DOHH2 (cell line): ENCODE results near the gene AP3S1.
"Not testable (repeated sequence)": the region's sequence is repeated elsewhere in the genome, so short reads cannot be mapped to it uniquely, and the experiment has no call there.

Source experiments
- H3F3A ChIP-seq: fragments of 200-600 bp; sonication (generic), shearing (Covaris generic); 2 replicates; pipeline ENCODE4 v1.6.0; 2016; ENCODE audit warnings: antibody characterized with exemption, mild to moderate bottlenecking; ENCODE audit not compliant: control insufficient read depth, insufficient read depth
- H3K27ac ChIP-seq: fragments of 200-600 bp; sonication (generic); 2 replicates; pipeline ENCODE4 v1.5.1; 2014; ENCODE audit warnings: low read depth, mild to moderate bottlenecking, low read length, moderate library complexity
- H3K27me3 ChIP-seq: fragments of 200-600 bp; sonication (generic); 2 replicates; pipeline ENCODE4 v1.6.1; 2014; ENCODE audit warnings: mild to moderate bottlenecking, low read length, mixed read lengths; ENCODE audit not compliant: control insufficient read depth
- H3K36me3 ChIP-seq: fragments of 200-600 bp; sonication (generic); 2 replicates; pipeline ENCODE4 v1.6.1; 2014; ENCODE audit warnings: mild to moderate bottlenecking, low read length, moderate library complexity, mixed read lengths; ENCODE audit not compliant: control insufficient read depth
- H3K4me1 ChIP-seq: fragments of 200-600 bp; sonication (generic); 2 replicates; pipeline ENCODE4 v1.6.1; 2014; ENCODE audit warnings: mild to moderate bottlenecking, low read length, mixed read lengths; ENCODE audit not compliant: control insufficient read depth
- H3K4me2 ChIP-seq: fragments of 200-600 bp; sonication (generic); 2 replicates; pipeline ENCODE4 v1.6.0; 2014; ENCODE audit warnings: mild to moderate bottlenecking, low read length, moderate library complexity
- H3K4me3 ChIP-seq: fragments of 200-600 bp; sonication (generic); 2 replicates; pipeline ENCODE4 v1.5.1; 2014; ENCODE audit warnings: mild to moderate bottlenecking, low read length, mixed read lengths
- H3K79me2 ChIP-seq: fragments of 200-600 bp; sonication (generic); 2 replicates; pipeline ENCODE4 v1.6.1; 2014; ENCODE audit warnings: mild to moderate bottlenecking, low read length, mixed read lengths; ENCODE audit not compliant: control insufficient read depth
- H3K9me2 ChIP-seq: fragments of 200-600 bp; sonication (generic); replicated peaks from 2 replicates; pipeline ENCODE4 v1.6.1; 2014; ENCODE audit warnings: mild to moderate bottlenecking, low read length, mixed read lengths; ENCODE audit not compliant: control insufficient read depth
- H3K9me3 ChIP-seq: fragments of 200-600 bp; sonication (generic); 2 replicates; pipeline ENCODE4 v1.6.1; 2014; ENCODE audit warnings: antibody characterized with exemption, low read length, mixed read lengths; ENCODE audit not compliant: control insufficient read depth, insufficient read depth
- H4K20me1 ChIP-seq: fragments of 200-600 bp; sonication (generic); 2 replicates; pipeline ENCODE4 v1.6.0; 2014; ENCODE audit warnings: low read depth, mild to moderate bottlenecking, antibody characterized with exemption, low read length, moderate library complexity; ENCODE audit not compliant: control insufficient read depth, insufficient read depth
- EZH2phosphoT487 ChIP-seq: fragments of 200-600 bp; sonication (generic); IDR thresholded peaks from 2 replicates; pipeline ENCODE4 v1.6.1; 2017; ENCODE audit warnings: borderline replicate concordance, mild to moderate bottlenecking, antibody characterized with exemption, low read length, moderate library complexity, mixed read lengths
- TF ChIP-seq, protein P1 (sequence below): fragments of 200-600 bp; sonication (generic); IDR thresholded peaks from one replicate; pipeline ENCODE4 v1.5.1; 2014; ENCODE audit warnings: antibody characterized with exemption, mild to moderate bottlenecking, low read depth, low read length; ENCODE audit not compliant: poor library complexity, severe bottlenecking

AP3S1 gene

DNA sequence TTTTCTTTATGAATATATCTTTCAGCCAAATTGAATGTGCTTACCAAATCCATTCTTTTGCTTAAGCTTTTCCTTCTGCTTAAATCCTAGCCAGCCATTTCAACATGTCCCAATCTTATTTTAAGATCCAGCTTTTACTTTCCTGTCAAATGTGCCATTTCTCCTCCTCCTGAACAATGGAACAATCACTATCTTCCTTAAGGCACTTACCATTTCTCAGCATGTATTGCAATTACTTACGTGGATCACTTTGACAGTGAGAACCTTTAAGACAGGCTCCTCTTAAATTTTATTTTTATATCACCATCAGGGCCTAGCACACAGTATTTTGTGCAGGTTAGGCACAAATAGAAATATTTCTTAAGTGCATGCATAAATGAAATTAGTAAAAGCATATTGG lies 20.9 kb upstream of the AP3S1 start:
- no peaks in the 10 kb centered on the region for H3K27me3 ChIP-seq

DNA sequence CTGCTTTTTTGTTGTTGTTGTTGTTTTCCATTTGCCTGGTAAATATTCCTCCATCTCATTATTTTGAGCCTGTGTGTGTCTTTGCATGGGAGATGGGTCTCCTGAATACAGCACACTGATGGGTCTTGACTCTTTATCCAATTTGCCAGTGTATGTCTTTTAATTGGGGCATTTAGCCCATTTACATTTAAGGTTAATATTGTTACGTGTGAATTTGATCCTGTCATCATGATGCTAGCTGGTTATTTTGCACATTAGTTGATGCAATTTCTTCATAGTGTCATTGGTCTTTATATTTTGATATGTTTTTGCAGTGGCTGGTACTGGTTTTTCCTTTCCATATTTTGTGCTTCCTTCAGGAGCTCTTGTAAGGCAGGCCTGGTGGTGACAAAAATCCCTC lies 16.8 kb upstream of the AP3S1 start:
- not testable (repeated sequence) for H3K9me3 ChIP-seq, H3K4me3 ChIP-seq, H3K79me2 ChIP-seq, H4K20me1 ChIP-seq, H3K27me3 ChIP-seq, H3K27ac ChIP-seq, H3K4me2 ChIP-seq, H3K9me2 ChIP-seq, H3K4me1 ChIP-seq
- peaks cover 14% of the 10 kb centered on the region for H3F3A ChIP-seq
- H3K36me3 ChIP-seq = peaks cover 23% of the 10 kb centered on the region

More for the DNA sequence above, 20.9 kb upstream of the AP3S1 start:
- no peak overlapping the region for H3K27ac ChIP-seq
- H3K4me3 ChIP-seq = no peak overlapping the region
- H3K4me1 ChIP-seq = no peaks in the 10 kb centered on the region
- H4K20me1 ChIP-seq = no peaks in the 10 kb centered on the region
- no peaks in the 10 kb centered on the region for H3K79me2 ChIP-seq
- H3K9me3 ChIP-seq = peaks cover 10% of the 10 kb centered on the region; the same call in 1 of the 2 replicates
- no peak for TF ChIP-seq EZH2phosphoT487
- TF ChIP-seq, protein P1, sequence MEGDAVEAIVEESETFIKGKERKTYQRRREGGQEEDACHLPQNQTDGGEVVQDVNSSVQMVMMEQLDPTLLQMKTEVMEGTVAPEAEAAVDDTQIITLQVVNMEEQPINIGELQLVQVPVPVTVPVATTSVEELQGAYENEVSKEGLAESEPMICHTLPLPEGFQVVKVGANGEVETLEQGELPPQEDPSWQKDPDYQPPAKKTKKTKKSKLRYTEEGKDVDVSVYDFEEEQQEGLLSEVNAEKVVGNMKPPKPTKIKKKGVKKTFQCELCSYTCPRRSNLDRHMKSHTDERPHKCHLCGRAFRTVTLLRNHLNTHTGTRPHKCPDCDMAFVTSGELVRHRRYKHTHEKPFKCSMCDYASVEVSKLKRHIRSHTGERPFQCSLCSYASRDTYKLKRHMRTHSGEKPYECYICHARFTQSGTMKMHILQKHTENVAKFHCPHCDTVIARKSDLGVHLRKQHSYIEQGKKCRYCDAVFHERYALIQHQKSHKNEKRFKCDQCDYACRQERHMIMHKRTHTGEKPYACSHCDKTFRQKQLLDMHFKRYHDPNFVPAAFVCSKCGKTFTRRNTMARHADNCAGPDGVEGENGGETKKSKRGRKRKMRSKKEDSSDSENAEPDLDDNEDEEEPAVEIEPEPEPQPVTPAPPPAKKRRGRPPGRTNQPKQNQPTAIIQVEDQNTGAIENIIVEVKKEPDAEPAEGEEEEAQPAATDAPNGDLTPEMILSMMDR = no peak
- H3K36me3 ChIP-seq = no peaks in the 10 kb centered on the region
- H3K4me2 ChIP-seq = no peak overlapping the region
- H3F3A ChIP-seq = no peaks in the 10 kb centered on the region
- no peaks in the 10 kb centered on the region for H3K9me2 ChIP-seq

DNA sequence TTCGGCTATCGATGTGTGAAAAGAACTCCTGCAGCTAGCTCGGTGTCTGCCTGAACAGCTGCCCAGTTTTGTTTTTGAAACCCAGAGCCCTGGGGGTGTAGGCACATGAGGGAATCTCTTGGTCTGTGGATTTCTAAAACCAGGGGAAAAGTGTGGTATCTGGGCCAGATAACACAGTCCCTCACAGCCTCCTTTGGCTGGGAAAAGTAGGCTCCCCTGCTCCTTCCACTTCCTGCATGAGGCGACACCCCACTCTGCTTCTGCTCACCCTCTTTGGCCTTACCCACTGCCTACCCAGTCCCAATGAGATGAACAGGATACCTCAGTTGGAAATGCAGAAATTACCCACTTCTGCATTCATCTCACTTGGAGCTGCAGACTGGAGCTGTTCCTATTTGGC lies 15.8 kb upstream of the AP3S1 start:
- Histone ChIP-seq H3K27me3 (no peaks in the 10 kb centered on the region), H3K79me2 (no peaks in the 10 kb centered on the region), H3K4me2 (no peak overlapping the region), H3K4me1 (peaks cover 2% of the 10 kb centered on the region; the same call in 1 of the 2 replicates), H3F3A (peaks cover 14% of the 10 kb centered on the region), H4K20me1 (no peaks in the 10 kb centered on the region), H3K27ac (no peak overlapping the region), H3K9me3 (no peaks in the 10 kb centered on the region), H3K4me3 (no peak overlapping the region), H3K9me2 (no peaks in the 10 kb centered on the region), H3K36me3 (peaks cover 31% of the 10 kb centered on the region)
- no peak for TF ChIP-seq EZH2phosphoT487
- TF ChIP-seq, protein P1 = no peak

DNA sequence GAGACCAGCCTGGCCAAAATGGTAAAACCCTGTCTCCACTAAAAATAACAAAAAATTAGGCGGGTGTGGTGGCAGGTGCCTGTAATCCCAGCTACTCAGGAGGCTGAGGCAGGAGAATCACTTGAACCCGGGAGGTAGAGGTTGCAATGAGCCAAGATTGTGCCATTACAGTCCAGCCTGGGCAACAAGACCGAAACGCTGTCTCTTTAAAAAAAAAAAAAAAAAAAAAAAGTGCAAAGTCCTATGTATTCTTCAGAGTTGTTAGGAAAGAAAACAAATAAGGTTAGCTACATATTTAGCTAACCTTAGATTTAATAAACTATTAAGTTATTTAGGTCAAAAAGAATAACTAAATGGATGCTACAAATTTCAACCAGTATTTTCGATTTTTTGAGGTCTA lies 11.8 kb upstream of the AP3S1 start:
- peaks cover 70% of the 10 kb centered on the region for H3K36me3 ChIP-seq
- TF ChIP-seq, protein P1 = no peak
- no peak for TF ChIP-seq EZH2phosphoT487
- no peaks in the 10 kb centered on the region for H3K9me3 ChIP-seq
- H3K9me2 ChIP-seq = no peaks in the 10 kb centered on the region
- H3F3A ChIP-seq = peaks cover 32% of the 10 kb centered on the region
- H3K27ac ChIP-seq = no peak overlapping the region
- H3K79me2 ChIP-seq = peaks cover 6% of the 10 kb centered on the region; the same call in 1 of the 2 replicates
- no peaks in the 10 kb centered on the region for H4K20me1 ChIP-seq
- H3K4me1 ChIP-seq = peaks cover 6% of the 10 kb centered on the region; the same call in 1 of the 2 replicates
- H3K4me3 ChIP-seq = no peak overlapping the region
- H3K4me2 ChIP-seq = no peak overlapping the region
- no peaks in the 10 kb centered on the region for H3K27me3 ChIP-seq
